HK-2 (cell line): ENCODE data around the gene L1CAM.

Source experiments
- DNase-seq: peaks from one replicate; pipeline ENCODE4 v3.0.0-alpha.2; 2018; ENCODE audit not compliant: unreplicated experiment

L1CAM gene

DNA sequence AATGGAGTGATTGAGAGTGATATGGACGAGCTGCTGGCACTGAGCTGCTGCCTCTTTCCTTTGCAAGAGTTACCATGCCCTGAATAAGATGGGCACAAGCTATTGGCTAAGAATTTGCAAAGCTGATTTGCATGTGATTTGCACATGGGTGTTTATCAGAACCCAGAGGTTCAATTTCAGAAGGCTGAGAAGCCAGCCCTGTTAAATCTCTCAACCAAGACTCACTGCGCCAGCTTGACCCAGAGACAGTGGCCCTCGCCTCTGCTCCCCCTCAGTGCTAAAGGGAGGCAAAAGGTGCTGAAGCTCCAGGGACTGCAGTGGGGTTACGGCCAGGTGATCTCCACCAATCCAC lies 39.4 kb upstream of the L1CAM start:
- no peak for DNase-seq

DNA sequence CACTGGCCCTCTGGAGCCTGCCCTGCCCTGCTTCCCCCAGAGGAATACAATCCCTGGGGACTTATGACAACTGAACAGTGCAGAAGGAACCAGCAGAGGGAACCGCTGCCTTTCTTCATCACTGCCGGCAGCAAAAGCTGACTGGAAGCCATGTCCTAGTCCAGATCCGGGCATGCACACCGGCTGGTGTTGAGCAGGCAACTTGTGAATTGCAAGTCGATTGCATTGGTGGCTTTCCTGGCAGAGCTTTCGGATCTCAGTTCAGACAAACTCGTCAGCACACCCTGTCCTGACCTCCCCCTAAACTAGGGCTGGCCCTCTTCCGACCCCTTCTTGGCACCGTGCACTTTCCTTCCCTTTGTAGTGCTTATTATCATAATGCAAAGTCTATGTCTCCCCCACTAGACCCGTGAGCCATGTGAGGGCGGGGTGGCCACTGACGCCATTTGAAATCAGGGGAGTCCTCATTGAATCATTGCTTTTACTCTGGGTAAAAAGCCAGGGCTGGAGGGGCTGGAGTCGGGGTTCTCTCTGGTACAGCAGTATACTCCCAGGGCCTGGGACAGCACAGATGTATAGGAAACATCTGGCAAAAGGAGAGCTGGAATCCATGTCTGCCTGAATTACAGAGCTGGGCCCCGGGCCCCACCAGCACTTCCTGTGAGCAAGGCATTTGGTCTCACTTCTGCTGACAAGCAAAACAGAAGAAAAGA lies 38.3 kb upstream of the L1CAM start:
- no peak for DNase-seq

DNA sequence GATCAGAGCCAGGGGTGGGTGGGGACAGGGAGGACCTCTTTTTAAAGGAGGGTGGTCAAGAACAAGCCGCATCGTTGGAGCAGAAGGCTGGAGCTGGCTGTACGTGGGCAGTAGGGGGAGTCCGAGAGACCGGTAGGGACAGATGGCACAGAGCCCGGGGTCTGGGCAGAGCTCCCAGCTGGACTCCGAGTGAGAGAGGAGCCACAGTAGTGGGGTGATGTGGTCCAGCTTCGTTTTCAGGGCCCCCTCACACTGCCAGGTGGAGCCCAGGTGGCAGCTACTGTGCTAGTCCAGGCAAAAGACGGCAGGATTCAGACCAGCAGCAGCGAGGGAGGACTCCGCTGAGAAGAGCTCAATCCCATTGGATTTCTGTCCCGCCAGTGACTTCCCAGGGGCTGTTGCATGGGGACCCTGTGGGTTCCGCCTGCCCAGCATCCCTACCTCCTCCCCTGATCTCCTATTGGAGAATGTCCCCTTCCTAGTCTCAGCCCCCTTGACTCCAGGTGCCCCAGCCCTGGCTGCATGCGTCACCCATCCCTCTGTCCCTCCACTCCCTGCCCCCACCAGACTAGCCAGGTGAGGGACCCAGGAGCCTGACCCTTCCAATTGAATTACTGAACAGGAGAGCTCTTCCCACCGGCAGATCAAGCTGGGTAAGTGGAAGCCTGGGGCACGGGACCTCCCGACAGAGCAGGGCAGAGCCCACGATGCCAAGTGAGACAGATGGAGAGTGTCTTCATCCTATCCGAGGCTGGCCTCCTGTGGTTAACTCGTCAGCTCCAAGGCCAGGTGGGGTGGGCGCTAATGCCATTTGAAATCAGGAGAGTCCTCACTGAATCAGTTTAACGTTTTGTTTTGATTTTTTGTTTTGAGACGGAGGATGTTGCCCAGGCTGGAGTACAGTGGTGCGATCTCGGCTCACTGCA lies 37.2 kb upstream of the L1CAM start:
- DNase-seq = no peak

DNA sequence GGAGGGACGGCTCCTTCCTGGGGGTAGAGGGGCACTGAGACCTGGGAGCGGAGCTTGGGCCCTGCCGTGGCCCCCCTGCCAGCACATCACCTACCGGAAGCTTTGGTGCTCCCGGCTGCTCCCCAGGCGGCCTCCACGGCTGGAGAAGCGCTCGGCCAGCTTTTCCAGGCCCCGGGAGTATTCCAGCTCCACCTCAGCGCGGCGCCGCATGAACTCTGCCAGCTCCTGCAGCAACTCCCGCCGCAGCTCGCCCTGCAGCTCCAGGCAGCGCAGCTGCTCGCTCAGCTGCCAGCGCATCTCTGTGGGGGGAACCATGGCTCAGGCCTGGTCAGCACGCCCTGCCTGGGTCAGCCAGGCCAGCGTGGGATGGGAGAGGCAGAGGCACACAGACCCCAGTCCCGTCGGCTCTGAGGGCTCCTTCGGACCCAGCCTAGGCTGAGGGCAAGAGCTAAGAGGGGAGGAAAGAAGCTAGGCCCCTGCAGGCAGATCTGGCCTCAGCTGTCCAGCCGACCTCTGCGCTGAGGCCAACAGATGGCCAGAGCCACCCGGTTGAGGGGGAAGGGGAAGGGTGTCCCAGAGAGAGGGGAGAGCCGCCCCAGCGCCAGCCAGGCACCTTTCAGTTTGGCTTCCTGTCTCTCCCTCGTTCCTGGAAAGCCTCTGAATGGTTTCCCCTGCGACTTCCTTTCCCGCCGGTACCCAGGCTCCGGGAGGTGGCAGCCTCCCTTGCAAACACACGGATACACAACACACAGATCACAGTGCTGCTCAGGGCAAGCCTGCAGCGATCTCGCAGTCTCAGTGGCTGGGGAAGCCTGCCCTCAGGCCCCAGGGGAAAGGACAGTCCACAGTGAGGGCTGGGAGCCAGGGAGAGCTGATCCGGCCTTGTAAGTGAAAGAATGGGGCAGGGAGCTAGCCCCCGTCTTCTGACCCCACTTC lies 35.8 kb upstream of the L1CAM start:
- no peak for DNase-seq

DNA sequence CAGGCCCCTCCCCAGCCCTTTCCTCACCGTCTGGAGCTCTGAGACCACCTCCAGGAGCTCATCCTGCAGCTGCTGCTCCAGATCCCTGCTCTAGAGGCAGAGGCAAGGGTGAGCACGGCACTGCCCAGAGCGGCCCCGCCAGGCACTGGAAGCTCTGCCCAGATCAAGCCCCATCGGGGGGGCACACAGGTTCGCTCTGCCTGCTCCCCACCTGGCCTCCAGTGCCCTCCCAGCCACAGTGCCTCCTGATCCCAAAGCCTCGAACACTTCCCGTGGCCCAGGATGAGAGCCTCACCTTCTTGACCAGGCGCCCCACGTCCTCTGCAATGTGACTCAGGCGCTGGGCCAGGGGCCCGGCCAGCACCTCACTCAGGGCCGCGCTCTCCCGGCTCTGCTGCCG lies 35.1 kb upstream of the L1CAM start:
- DNase-seq = no peak

DNA sequence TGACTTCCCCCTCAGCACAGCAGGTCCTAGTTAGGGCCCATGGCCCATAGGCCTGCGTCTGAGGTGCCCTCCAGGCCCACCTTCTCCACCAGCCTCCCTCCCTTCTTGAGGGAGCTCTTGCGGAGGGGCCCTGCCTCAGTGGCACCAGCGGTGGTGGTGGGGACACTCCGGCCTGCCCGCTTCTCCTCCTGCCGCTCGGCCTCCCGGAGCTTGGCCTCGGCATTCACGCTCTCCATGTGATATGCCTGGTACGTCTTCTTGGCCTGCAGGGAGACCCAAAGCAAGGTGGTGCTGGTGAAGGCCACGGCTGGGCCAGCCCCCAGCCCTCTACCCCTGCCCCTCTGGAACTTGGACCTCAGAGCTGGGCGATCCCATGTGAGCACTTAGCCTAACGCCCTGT lies 34.6 kb upstream of the L1CAM start:
- no peak for DNase-seq

DNA sequence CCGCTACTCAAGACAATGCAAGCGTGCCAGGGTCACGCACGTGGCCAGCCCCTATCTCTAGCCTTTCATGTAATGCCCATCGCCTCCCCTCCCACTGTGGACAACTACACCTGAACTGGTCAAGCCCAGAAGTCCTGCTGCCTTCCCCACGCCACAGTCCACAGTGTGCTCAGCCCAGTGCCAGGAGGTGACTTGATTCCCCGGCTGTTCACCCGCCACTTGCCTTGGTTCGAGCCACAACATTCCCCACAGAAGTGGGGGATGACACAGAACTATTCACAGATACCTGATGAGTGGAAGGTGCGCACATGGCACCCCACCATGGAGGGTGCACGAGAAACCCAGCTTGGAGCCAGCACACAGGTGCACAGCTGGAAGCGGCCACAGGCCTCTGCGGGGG lies 33.3 kb upstream of the L1CAM start:
- no peak for DNase-seq

DNA sequence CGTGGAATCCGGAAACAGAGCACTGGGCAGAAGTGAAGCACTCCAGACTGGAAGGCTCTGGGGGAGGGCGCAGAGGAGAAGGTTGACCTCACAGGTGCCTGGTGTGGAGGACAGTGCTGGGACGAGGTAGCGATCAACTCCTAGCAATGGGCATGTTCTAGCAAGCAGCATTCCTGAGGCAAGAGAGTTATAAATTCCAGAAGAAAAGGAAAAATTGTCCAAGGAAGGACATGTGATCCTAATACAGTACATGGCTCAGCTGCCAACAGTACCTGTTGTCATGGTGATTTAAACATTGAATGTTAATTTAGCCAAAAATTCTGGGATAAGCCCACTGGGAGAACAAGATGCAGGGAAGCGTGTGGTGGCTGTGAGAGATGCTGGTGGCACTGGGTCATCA lies 31.9 kb upstream of the L1CAM start:
- DNase-seq = no peak

DNA sequence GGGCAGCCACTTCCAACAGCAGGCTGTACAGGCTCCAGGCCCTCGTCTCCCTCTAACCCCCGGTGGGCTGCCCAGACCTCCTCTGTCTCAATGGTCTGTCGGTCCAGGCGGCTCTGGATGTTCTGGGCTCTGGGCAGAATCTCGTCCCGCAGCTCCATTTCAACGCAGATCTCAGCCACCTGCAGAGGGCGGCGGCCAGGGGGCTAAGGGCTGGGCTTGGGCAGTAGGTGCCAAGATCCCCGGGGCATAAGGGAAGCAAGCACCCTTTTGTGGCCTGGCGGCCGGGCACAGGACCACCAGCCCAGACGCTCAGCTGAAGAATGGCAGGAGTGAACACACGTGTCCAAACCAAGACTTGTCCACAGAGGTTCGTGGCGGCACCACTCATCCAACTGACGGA lies 27.7 kb upstream of the L1CAM start:
- DNase-seq = no peak

DNA sequence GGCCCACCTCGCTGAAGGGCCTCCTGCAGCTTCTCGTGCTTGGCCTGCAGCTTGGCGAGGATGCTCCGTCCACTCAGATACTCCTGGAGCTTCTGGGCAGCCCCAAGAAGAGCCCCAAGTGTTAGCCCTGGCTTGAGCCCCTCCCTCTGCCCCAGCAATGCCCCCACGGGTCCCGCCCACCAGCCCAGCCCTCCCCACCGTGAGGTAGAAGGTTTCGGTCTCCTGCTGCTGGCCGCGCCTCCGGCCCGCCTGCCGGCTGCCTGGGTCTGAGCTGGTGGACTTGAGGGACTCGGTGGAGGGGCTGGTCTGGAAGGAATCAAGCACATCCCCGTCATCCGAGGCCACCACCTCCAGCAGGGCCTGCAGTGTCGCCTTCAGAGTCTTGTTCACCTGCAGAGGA lies 27.2 kb upstream of the L1CAM start:
- DNase-seq = no peak

DNA sequence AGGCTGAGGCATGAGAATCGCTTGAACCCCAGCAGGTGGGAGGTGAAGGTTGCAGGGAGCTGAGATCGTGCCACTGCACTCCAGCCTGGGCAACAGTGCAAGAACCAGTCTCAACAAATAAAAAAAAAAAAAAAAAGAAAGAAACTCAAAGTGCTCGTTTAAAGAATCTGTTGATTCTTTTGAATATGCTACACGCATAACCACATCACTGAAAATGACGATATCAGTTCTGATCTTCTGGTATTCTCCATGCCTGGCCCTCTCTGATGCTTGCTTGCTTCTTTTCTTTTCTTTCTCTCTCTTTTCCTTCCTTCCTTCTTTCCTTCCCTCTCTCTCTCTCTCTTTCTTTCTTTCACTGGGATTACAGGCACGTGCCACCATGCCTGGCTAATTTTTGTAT lies 25.8 kb upstream of the L1CAM start:
- no peak for DNase-seq

DNA sequence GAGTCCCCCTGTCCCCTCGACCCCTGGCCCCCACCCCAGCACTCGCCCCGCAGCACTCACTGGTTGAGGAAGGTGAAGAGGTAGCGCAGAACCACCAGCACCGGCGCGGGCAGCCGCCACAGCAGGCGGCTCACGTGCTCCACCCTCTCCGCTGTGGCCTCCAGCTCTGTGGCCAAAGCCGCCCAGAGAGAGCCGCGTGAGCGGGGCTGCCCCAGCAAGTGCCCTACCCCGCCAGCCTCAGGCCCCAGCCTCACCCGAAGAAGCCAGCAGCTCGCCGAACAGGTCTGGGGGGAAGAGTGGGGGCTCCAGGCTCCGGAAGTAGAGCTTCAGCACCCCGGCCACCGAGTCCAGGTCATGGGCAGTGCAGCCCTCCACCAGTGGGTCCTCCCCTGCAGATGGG lies 24.5 kb upstream of the L1CAM start:
- DNase-seq = no peak

DNA sequence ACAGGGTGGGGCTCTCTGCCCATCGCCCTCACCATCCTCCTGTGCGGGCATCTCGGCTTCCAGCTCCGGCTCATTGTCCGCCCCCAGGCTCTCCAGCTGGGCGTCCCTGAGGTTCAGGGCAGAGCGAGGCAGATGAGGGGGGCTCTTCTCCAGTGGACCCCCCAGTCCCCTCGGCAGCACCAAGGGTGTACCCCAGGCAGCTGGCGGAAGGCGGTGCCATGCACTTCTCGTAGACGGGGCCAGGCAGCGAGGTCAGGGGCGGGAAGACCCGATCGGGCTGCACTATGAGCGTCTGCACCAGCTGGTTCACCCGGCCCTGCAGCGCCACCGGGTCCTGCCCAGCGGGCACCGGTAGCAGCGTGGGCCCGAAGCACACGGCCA lies 24.0 kb upstream of the L1CAM start:
- DNase-seq = no peak

DNA sequence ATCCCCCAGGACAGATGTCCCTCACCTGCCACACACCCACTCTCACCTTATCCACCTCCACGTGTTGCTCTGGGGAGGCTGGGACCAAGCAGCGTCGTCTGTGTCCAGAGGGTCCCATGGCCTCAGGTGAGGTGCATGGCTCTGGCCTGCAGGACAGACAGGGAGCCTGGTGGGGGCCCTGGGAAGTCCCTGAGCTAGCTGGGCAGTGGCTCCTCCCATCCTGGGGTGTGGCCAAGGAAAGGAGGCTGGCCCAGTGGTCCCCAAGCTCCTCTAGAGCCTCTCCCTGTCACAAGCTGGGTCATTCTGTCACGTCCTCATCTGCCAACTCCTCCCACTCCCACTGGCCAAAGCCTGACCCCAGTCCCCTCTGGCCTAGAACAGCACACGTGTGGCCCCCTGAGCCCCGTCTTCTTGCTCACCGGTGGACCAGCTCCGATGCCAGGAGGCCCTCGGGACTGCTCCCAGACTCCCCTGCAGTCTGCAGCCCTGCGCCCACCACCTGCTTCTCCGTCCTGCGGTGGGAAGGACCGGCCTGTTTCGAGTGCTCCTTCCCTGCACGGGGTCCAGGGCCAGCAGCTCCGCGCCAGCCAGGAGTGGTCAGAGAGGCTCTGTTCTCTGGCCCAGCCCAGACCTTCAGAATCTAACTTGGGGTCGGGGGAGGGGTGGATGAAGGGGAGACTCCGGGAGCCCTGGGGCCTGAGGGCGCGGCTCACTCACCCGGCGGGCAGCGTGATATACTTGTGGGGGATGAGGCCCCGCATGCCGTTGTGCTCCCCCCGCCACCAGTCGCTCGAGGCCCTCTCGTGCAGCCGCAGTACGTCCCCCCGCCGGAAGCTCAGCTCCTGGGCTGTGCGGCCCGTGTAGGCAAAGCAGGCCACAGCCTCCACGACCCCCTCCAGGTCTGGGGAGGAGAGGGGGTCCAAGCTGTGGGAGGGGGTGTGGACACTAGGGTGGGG lies 23.3 kb upstream of the L1CAM start:
- no peak for DNase-seq

DNA sequence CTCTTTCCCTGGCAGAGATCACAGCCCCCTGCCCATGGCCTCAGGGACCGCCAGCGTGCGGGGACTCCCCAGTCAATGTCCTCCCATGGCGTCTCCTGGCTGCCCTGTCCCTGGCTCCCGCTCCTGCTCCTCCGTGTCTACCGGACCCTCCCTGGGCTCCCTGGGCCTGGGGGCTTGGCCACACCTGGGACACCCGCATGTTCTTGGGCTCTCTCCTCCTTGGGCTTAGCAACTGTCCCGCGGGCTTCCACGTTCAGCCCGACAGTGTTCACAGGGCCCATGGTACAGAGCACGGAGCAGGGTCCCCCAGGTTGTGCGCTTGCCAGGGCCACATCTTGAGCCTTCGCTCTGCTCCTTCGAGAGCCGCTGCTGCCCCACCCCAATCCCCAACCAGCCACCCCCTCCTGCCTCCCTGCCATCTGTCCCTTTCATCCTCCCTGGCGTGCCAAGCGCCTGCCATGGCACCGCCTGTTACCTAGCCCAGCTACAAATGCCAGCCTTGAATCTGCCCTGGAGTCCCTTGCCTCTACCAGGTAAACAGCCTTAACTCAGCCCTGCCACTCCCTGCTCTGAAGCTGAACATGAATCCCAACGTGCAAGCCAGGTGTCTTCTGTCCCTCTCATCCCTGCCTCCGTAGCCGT lies 22.4 kb upstream of the L1CAM start:
- no peak for DNase-seq

DNA sequence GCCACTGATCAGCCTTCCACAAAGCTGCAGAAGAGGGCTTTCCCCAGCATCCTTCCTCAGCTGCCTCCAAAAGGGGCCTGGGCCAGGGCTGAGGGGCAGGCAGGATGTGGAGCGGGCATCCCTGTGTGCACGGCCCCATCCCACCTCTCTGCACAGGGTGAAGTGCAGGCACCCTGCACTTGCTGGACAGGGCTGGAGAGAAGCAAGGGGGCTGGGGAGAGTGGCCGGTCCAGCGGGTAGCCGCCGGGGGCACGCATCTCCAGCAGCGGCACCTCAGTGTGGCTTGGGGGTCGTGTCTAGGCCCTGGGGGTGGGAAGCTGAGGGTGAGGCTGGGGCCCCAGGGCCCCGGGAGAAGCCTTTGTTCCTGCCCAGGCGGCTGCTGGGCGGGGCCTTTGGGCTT lies 21.5 kb upstream of the L1CAM start:
- no peak for DNase-seq

DNA sequence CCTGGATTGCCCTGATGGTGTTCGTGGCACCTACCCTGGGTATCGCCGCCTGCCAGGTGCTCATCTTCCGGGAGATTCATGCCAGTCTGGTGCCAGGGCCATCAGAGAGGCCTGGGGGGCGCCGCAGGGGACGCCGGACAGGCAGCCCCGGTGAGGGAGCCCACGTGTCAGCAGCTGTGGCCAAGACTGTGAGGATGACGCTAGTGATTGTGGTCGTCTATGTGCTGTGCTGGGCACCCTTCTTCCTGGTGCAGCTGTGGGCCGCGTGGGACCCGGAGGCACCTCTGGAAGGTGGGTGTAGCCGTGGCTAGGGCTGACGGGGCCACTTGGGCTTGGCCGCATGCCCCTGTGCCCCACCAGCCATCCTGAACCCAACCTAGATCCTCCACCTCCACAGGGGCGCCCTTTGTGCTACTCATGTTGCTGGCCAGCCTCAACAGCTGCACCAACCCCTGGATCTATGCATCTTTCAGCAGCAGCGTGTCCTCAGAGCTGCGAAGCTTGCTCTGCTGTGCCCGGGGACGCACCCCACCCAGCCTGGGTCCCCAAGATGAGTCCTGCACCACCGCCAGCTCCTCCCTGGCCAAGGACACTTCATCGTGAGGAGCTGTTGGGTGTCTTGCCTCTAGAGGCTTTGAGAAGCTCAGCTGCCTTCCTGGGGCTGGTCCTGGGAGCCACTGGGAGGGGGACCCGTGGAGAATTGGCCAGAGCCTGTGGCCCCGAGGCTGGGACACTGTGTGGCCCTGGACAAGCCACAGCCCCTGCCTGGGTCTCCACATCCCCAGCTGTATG lies 20.3 kb upstream of the L1CAM start:
- DNase-seq = no peak

DNA sequence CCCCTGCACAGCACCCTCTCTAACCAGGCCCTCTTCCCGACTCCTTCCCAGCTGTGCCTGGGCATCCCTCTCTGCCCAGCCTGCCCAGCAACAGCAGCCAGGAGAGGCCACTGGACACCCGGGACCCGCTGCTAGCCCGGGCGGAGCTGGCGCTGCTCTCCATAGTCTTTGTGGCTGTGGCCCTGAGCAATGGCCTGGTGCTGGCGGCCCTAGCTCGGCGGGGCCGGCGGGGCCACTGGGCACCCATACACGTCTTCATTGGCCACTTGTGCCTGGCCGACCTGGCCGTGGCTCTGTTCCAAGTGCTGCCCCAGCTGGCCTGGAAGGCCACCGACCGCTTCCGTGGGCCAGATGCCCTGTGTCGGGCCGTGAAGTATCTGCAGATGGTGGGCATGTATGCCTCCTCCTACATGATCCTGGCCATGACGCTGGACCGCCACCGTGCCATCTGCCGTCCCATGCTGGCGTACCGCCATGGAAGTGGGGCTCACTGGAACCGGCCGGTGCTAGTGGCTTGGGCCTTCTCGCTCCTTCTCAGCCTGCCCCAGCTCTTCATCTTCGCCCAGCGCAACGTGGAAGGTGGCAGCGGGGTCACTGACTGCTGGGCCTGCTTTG lies 19.6 kb upstream of the L1CAM start:
- no peak for DNase-seq
